B cell (primary cell): ENCODE results near the gene NEUROG2.

Source experiments
- CTCF ChIP-seq: fragments of 200-600 bp; IDR thresholded peaks from one replicate; pipeline ENCODE4 v1.8.0; 2022; ENCODE audit warnings: antibody characterized with exemption, mild to moderate bottlenecking
- EZH2 ChIP-seq: IDR thresholded peaks from 2 replicates; pipeline ENCODE4 v1.6.1; 2012; ENCODE audit warnings: borderline replicate concordance, low read depth, mild to moderate bottlenecking, moderate library complexity, low read length; ENCODE audit not compliant: insufficient read depth, poor library complexity, severe bottlenecking

- TF ChIP-seq CTCF (no peak), EZH2 (no peak)
Measured at GRCh38 chr4:112563431-112564200, 47.6 kb upstream of the NEUROG2 start.
